Measurements from ENCODE around the gene ABCB8. TPM values are rescaled to one million over a fixed set of nuclear protein-coding genes. Genes with fewer than 3 reads are reported as not detected.
A peak's percentile ranks its signal among the peaks of the same experiment; 100 is the strongest.

Gene ABCB8
- total and polyA plus RNA-seq, 12 donors, result 16.7 to 42.2 (median 24.6) TPM

DNA sequence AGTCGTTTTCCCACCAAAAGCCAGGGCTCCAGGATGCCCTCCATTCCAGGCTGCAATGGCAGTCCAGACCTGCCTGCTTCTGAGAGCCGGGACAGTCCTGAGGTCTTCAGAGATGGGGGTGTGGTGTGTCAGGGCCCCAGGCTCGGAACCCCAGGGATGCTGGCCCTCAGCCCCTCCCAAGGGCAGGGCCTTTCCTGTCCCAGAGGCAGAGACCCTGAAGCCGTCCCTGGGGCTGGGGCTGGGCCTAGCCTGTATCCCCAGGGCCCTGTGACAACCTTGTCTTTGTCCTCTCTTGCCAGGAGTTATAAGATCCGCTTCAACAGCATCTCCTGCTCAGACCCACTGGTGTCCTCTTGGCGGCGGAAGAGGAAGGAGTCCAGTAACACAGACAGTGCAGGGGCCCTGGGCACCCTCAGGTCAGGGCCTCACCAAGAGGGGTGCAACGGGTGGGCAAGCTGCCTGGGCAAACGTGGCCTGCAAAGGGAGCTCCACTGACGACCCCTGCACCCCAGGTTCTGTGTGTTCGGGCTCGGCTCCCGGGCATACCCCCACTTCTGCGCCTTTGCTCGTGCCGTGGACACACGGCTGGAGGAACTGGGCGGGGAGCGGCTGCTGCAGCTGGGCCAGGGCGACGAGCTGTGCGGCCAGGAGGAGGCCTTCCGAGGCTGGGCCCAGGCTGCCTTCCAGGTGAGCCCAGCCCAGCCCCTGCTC, 21.5 kb upstream of the ABCB8 start:
- no peak for DNase-seq
- TF ChIP-seq, protein P1, sequence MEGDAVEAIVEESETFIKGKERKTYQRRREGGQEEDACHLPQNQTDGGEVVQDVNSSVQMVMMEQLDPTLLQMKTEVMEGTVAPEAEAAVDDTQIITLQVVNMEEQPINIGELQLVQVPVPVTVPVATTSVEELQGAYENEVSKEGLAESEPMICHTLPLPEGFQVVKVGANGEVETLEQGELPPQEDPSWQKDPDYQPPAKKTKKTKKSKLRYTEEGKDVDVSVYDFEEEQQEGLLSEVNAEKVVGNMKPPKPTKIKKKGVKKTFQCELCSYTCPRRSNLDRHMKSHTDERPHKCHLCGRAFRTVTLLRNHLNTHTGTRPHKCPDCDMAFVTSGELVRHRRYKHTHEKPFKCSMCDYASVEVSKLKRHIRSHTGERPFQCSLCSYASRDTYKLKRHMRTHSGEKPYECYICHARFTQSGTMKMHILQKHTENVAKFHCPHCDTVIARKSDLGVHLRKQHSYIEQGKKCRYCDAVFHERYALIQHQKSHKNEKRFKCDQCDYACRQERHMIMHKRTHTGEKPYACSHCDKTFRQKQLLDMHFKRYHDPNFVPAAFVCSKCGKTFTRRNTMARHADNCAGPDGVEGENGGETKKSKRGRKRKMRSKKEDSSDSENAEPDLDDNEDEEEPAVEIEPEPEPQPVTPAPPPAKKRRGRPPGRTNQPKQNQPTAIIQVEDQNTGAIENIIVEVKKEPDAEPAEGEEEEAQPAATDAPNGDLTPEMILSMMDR (IDR thresholded peaks at IDR 0.05), result no peak
- H3K4me3 ChIP-seq, result peak overlapping the region in 1 of 10 donors; percentile 17
- intact Hi-C loops (cut with DNase I), result loop anchor here in 1 of 10 donors (10.0 kb wide), 1 partner anchor 572 kb away; no protein-coding TSS in a partner anchor
- H3K9me3 ChIP-seq, result no peaks in the 10 kb centered on the region
- WGBS, 2 donors, result 76 to 79% methylated on average over 23 of the region's 23 CpGs
- H3K27me3 ChIP-seq, result peaks cover 0 to 3% (median 0%) of the 10 kb centered on the region in 7 donors
- peaks cover 10 to 57% (median 42%) of the 10 kb centered on the region in 9 donors for H3K4me1 ChIP-seq
- ATAC-seq, result no peak
- peak overlapping the region in 9 of 10 donors; percentile 18 to 68 (median 55) for H3K27ac ChIP-seq
- peaks cover 0 to 48% (median 0%) of the 10 kb centered on the region in 9 donors for H3K36me3 ChIP-seq

DNA sequence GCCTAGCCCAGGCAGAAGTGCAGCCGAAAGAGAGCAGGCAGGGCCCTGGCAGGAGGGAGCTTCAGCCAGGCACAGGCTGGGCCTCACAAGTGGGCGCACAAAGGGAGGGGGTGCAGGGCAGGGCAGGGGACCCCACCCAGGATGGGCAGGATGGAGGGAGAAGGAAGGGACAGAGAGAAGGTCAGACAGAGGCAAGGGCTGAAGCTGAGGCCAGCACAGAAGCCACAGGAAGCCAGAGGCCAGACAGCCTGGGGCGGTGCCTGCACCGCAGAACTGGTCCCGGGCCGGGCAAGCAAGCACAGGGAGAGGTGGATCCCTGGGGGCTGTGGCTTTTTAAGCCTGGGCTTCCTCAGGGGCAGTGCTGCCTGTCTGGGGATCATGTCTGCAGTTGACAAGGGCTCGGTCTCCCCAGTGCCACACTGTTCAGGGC, 20.8 kb upstream of the ABCB8 start:
- Histone ChIP-seq H3K27ac (peak overlapping the region; percentile 18 to 68 (median 56)), H3K4me3 (peak overlapping the region in 2 of 10 donors; percentile 0 to 17)
- WGBS, 2 donors, result 55 to 70% methylated on average over 7 of the region's 7 CpGs

DNA sequence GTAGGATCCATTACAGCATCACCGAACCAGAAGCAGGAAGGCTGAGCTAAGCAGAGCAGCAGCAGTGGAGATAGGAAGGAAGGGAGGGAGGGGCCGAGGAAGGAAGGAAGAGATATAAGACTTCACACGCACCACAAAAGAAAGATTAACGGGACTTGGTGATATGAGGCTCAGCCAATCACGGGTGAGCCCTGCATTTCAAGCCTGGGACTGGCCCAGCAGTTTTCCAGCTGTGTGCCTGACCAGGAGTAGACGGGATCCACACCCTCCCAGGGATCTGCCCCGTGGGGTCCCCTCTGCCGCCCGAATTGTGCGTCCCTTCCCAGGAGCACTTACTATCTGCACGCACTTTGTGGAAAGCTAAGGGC, 20.1 kb upstream of the ABCB8 start:
- Histone ChIP-seq H3K36me3 (peaks cover 0 to 44% (median 0%) of the 10 kb centered on the region in 9 donors), H3K4me1 (peaks cover 10 to 71% (median 50%) of the 10 kb centered on the region in 9 donors), H3K27me3 (peaks cover 0 to 7% (median 0%) of the 10 kb centered on the region in 7 donors), H3K9me3 (no peaks in the 10 kb centered on the region), H3K4me3 (peak overlapping the region in 7 of 10 donors; percentile 10 to 42 (median 38)), H3K27ac (peak overlapping the region in 8 of 10 donors; percentile 7 to 66 (median 52))
- intact Hi-C loops (cut with DNase I), result loop anchor here in 1 of 10 donors (10.0 kb wide), 1 partner anchor 573 kb away; no protein-coding TSS in a partner anchor
- TF ChIP-seq, protein P1 (IDR thresholded peaks at IDR 0.05), result no peak
- 29 to 37% methylated on average over 11 of the region's 11 CpGs for WGBS, 2 donors
- DNase-seq (peak in 1 of 2 donors; percentile 56), ATAC-seq (peak in 7 of 8 donors; percentile 8 to 75 (median 57))

More for the DNA sequence above, 20.8 kb upstream of the ABCB8 start:
- intact Hi-C loops (cut with DNase I), result loop anchor here in 1 of 10 donors (10.0 kb wide), 1 partner anchor 573 kb away; no protein-coding TSS in a partner anchor
- peak in 1 of 2 donors; percentile 43 for DNase-seq
- Histone ChIP-seq H3K9me3 (no peaks in the 10 kb centered on the region), H3K27me3 (peaks cover 0 to 3% (median 0%) of the 10 kb centered on the region in 7 donors), H3K36me3 (peaks cover 0 to 46% (median 0%) of the 10 kb centered on the region in 9 donors), H3K4me1 (peaks cover 10 to 64% (median 45%) of the 10 kb centered on the region in 9 donors)
- TF ChIP-seq, protein P1 (IDR thresholded peaks at IDR 0.05), result no peak
- ATAC-seq, result peak; percentile 34 to 73 (median 60)

DNA sequence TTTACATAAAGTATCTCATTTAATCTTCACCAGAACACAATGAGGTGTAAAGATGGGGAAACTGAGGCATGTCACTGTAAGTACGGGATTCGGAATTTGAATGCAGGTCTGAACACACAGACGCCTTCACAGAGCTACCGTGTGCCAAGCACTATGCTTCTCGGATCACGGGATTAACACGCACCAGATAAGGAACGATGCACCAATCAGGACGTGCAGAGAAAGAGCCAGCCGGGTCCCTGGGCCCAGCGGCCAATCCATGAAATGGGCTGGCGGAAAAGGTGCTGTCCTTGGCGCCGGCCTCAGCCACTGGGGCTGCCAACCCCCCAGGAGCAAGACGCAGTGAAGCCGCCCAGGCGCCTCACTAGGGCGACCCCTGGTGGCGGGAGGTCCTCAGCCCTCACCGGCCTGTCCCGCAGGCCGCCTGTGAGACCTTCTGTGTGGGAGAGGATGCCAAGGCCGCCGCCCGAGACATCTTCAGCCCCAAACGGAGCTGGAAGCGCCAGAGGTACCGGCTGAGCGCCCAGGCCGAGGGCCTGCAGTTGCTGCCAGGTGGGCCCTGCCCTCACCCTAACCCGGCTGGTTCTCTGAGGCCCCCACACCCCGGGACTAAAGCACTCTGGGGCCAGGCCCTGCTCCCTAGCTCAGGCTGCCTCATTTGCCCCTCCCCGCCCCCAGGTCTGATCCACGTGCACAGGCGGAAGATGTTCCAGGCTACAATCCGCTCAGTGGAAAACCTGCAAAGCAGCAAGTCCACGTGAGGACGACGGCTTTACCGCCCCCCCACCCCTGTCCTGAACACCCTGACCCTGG, 19.5 kb upstream of the ABCB8 start:
- DNase-seq, result peak; percentile 72 to 88
- Histone ChIP-seq H3K4me3 (peak overlapping the region in 7 of 10 donors; percentile 10 to 42 (median 38)), H3K27ac (peak overlapping the region in 8 of 10 donors; percentile 7 to 66 (median 47)), H3K9me3 (no peaks in the 10 kb centered on the region), H3K4me1 (peaks cover 10 to 76% (median 56%) of the 10 kb centered on the region in 9 donors), H3K27me3 (peaks cover 0 to 13% (median 0%) of the 10 kb centered on the region in 7 donors), H3K36me3 (peaks cover 0 to 40% (median 0%) of the 10 kb centered on the region in 9 donors)
- peak; percentile 51 to 79 (median 72) for ATAC-seq
- TF ChIP-seq, protein P1 (IDR thresholded peaks at IDR 0.05), result peak; percentile 60 to 89 (median 82)
- intact Hi-C loops (cut with DNase I), result loop anchor here in 1 of 10 donors (10.0 kb wide), 1 partner anchor 574 kb away; no protein-coding TSS in a partner anchor
- 38 to 42% methylated on average over 40 of the region's 40 CpGs for WGBS, 2 donors
